Stomach (tissue), 9 donors: Measurements from ENCODE around the gene EXOC2. TPM values are rescaled to one million over a fixed set of nuclear protein-coding genes. Genes with fewer than 3 reads are reported as not detected.

ENCODE experiments used
- DNase-seq, 2 donors: peaks; one replicate each; pipeline versions ENCODE4 v3.0.0 to v3.0.0-alpha.2; 2013 to 2019
- H3K27ac ChIP-seq, 5 donors: fragments of 200-600 bp in 4 of 5; sonication (generic) in 4 of 5; one replicate each; pipeline ENCODE4 v1.5.1; 2013 to 2019; ENCODE audit warnings: mild to moderate bottlenecking in 1 of 5, moderate library complexity in 1 of 5
- H3K27me3 ChIP-seq, 3 donors: fragments of 200-600 bp; sonication (generic); one replicate each; pipeline ENCODE4 v1.5.1; 2017 to 2019; ENCODE audit warnings: mixed run types in 1 of 3
- H3K36me3 ChIP-seq, 4 donors: fragments of 200-600 bp; sonication (generic); 1 replicate in 3 of 4; 2 replicates in 1 of 4; pipeline ENCODE4 v1.5.1; 2016 to 2019
- H3K4me1 ChIP-seq, 4 donors: fragments of 200-600 bp; sonication (generic); one replicate each; pipeline ENCODE4 v1.5.1; 2016 to 2019
- H3K4me3 ChIP-seq, 4 donors: fragments of 200-600 bp; sonication (generic) in 3 of 4; one replicate each; pipeline ENCODE4 v1.5.1; 2016 to 2019; ENCODE audit warnings: mild to moderate bottlenecking in 1 of 4
- H3K9me3 ChIP-seq, 4 donors: fragments of 200-600 bp; sonication (generic); one replicate each; pipeline ENCODE4 v1.5.1; 2016 to 2019
- CTCF ChIP-seq, 7 experiments: fragments of 450-650 bp in 4 of 7; fragments of 200-600 bp in 3 of 7; sonication (generic) in 3 of 7; IDR thresholded peaks; one replicate each; pipeline ENCODE4 v1.5.1; 2016 to 2019; ENCODE audit warnings: antibody characterized with exemption in 7 of 7, control low read depth in 2 of 7, mild to moderate bottlenecking in 1 of 7
- EP300 ChIP-seq: sonication (generic); formaldehyde crosslinking; IDR thresholded peaks from one replicate; pipeline ENCODE4 v1.6.1; 2017; ENCODE audit warnings: antibody characterized with exemption
- POLR2A ChIP-seq, 4 donors: fragments of 450-650 bp; IDR thresholded peaks; one replicate each; pipeline ENCODE4 v1.6.1; 2016; ENCODE audit warnings: antibody characterized with exemption in 4 of 4, control low read depth in 2 of 4, mild to moderate bottlenecking in 1 of 4, moderate library complexity in 1 of 4
- POLR2AphosphoS5 ChIP-seq, 3 donors: sonication (generic); formaldehyde crosslinking; IDR thresholded peaks; one replicate each; pipeline ENCODE4 v1.6.1; 2016; ENCODE audit warnings: antibody characterized with exemption in 3 of 3
- WGBS, 5 donors: extraction: QIAGEN DNeasy Blood & Tissue Kit in 3 of 5; methylation state at CpG; one replicate each; pipeline versions ENCODE4 v1.1.5 to v1.1.7; 2013 to 2018; 5-methylcytosine and 5-hydroxymethylcytosine counted together
- intact Hi-C: fragments of 100-400 bp; cut with DNase I; formaldehyde crosslinking; loops from one replicate; pipeline ENCODE4 v1.15.1; 2023; ENCODE audit warnings: low total_unique reads
- polyA plus RNA-seq, 3 donors: library from polyadenylated mRNA; stranded (reverse); fragments of 200-250 nt; gene quantifications; one replicate each; pipeline ENCODE4 v1.2.3, GENCODE V29; 2013
- total RNA-seq, 5 donors: library from RNA; depleted of rRNA; stranded (reverse); fragments of >200 nt; gene quantifications; one replicate each; pipeline versions ENCODE4 v1.1.0 to v1.2.3, GENCODE V29; 2014 to 2016
- donor health status: healthy with polysubstance abuse.
- donor health status: Bipolar disorder and iron deficiency.
- donor health status: healthy.

The EXOC2 gene
- total and polyA plus RNA-seq, 8 donors, result 5.3 to 39.7 (median 13.8) TPM

- Histone ChIP-seq H3K9me3 (no peaks in the 10 kb centered on the region), H3K27ac (no peak overlapping the region), H3K27me3 (no peaks in the 10 kb centered on the region), H3K4me1 (no peaks in the 10 kb centered on the region), H3K4me3 (no peak overlapping the region), H3K36me3 (peaks cover 0 to 59% (median 41%) of the 10 kb centered on the region in 4 donors)
- WGBS, 5 donors, result 95 to 97% (median 96%) methylated on average over 11 of the region's 11 CpGs
- intact Hi-C loops, result no loop called here
- TF ChIP-seq EP300 (no peak), CTCF (IDR thresholded peaks at IDR 0.05) (no peak), POLR2A (IDR thresholded peaks at IDR 0.05) (no peak), POLR2AphosphoS5 (IDR thresholded peaks at IDR 0.05) (no peak)
- no peak for DNase-seq
Measured at GRCh38 chr6:620166-620565, 72.8 kb downstream of the EXOC2 start.

GRCh38 chr6:617456-618100 lies 75.4 kb downstream of the EXOC2 start:
- DNase-seq, result no peak
- H3K9me3 ChIP-seq, result no peaks in the 10 kb centered on the region
- H3K27me3 ChIP-seq, result no peaks in the 10 kb centered on the region
- no peak overlapping the region for H3K4me3 ChIP-seq
- H3K27ac ChIP-seq, result no peak overlapping the region
- intact Hi-C loops, result no loop called here
- WGBS, 5 donors, result 82 to 92% (median 91%) methylated on average over 11 of the region's 11 CpGs
- H3K4me1 ChIP-seq, result no peaks in the 10 kb centered on the region
- TF ChIP-seq CTCF (IDR thresholded peaks at IDR 0.05) (no peak), POLR2AphosphoS5 (IDR thresholded peaks at IDR 0.05) (no peak), POLR2A (IDR thresholded peaks at IDR 0.05) (no peak), EP300 (no peak)
- peaks cover 0 to 63% (median 49%) of the 10 kb centered on the region in 4 donors for H3K36me3 ChIP-seq

GRCh38 chr6:613981-614380 lies 79.0 kb downstream of the EXOC2 start:
- Histone ChIP-seq H3K4me3 (no peak overlapping the region), H3K27me3 (no peaks in the 10 kb centered on the region), H3K4me1 (peaks cover 0 to 7% (median 0%) of the 10 kb centered on the region in 4 donors), H3K9me3 (no peaks in the 10 kb centered on the region), H3K36me3 (peaks cover 0 to 62% (median 50%) of the 10 kb centered on the region in 4 donors), H3K27ac (no peak overlapping the region)
- no peak for DNase-seq
- intact Hi-C loops, result no loop called here
- TF ChIP-seq POLR2A (IDR thresholded peaks at IDR 0.05) (no peak), POLR2AphosphoS5 (IDR thresholded peaks at IDR 0.05) (no peak), CTCF (IDR thresholded peaks at IDR 0.05) (no peak), EP300 (no peak)
- 54 to 81% (median 59%) methylated on average over 7 of the region's 7 CpGs for WGBS, 5 donors

- TF ChIP-seq CTCF (IDR thresholded peaks at IDR 0.05), result no peak
- TF ChIP-seq EP300, result no peak
- no peak for TF ChIP-seq POLR2AphosphoS5 (IDR thresholded peaks at IDR 0.05)
- no peak for TF ChIP-seq POLR2A (IDR thresholded peaks at IDR 0.05)
- peaks cover 0 to 57% (median 43%) of the 10 kb centered on the region in 4 donors for H3K36me3 ChIP-seq
- no peaks in the 10 kb centered on the region for H3K27me3 ChIP-seq
- WGBS, 5 donors, result 54 to 64% (median 62%) methylated on average over 4 of the region's 4 CpGs
- no peaks in the 10 kb centered on the region for H3K9me3 ChIP-seq
- H3K4me3 ChIP-seq, result no peak overlapping the region
- intact Hi-C loops, result no loop called here
- H3K4me1 ChIP-seq, result peaks cover 0 to 7% (median 0%) of the 10 kb centered on the region in 4 donors
- no peak overlapping the region for H3K27ac ChIP-seq
- DNase-seq, result no peak
Measured at GRCh38 chr6:611928-612327, 81.0 kb downstream of the EXOC2 start.
